ENCODE measurements around the gene KCTD4.
"Not testable (repeated sequence)": the region's sequence is repeated elsewhere in the genome, so short reads cannot be mapped to it uniquely, and the experiment has no call there.

- not testable (repeated sequence) for TF ChIP-seq CTCF, POLR2A (IDR thresholded peaks at IDR 0.05)
Measured at GRCh38 chr13:45244736-45245135, 43.9 kb upstream of the KCTD4 start.

Data from heart left ventricle (tissue), 13 donors.